Hematopoietic multipotent progenitor cell treated with erythropoietin and hydrocortisone succinate and interleukin-3 and kit ligand, for 15 days (in vitro differentiated cells): ENCODE data around the gene RNF32.
A peak's percentile ranks its signal among the peaks of the same experiment; 100 is the strongest.
"Not testable (repeated sequence)": the region's sequence is repeated elsewhere in the genome, so short reads cannot be mapped to it uniquely, and the experiment has no call there.

Source experiments
- DNase-seq: peaks from one replicate; pipeline ENCODE4 v3.0.0-alpha.2; 2015; ENCODE audit warnings: low spot score

The RNF32 gene

DNA sequence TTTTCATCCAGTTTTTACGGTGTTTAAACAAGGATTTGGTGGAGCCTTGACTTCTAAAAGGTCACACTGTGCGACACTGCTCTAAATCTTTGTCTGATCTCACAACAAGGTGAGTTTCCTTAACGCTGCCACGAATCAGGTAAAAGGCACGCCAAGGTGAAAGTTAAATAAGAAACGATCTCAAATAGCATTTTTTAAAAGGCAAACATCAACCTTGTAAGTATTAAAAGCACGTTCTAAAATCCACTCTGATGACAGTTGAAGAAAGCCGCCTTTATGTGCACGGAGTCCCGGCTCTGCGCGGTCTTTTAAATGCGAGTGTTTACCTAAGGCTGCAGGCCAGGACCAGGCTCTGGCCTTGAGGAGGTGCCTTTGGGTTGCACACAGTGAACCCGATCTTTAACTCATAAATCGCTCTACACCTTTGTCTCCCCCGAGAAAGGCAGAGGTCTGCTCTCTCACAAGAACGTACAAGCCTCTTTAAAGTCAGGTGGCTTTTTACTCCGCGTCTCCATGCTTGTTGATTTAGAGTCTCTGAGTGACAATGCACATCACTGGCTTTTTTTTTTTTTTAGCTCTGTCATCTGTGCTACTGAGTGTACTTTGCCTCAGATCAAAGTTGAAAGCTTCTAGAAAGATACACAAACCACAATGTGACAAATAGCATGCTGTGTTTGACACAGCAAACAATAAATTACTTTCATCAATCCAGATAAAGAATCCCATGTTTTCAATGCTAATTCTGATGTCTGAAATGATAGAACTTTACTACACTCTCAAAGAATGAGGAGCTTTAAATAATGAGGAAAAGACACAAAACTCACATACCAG is 25.9 kb upstream of the RNF32 start:
- DNase-seq, result no peak

DNA sequence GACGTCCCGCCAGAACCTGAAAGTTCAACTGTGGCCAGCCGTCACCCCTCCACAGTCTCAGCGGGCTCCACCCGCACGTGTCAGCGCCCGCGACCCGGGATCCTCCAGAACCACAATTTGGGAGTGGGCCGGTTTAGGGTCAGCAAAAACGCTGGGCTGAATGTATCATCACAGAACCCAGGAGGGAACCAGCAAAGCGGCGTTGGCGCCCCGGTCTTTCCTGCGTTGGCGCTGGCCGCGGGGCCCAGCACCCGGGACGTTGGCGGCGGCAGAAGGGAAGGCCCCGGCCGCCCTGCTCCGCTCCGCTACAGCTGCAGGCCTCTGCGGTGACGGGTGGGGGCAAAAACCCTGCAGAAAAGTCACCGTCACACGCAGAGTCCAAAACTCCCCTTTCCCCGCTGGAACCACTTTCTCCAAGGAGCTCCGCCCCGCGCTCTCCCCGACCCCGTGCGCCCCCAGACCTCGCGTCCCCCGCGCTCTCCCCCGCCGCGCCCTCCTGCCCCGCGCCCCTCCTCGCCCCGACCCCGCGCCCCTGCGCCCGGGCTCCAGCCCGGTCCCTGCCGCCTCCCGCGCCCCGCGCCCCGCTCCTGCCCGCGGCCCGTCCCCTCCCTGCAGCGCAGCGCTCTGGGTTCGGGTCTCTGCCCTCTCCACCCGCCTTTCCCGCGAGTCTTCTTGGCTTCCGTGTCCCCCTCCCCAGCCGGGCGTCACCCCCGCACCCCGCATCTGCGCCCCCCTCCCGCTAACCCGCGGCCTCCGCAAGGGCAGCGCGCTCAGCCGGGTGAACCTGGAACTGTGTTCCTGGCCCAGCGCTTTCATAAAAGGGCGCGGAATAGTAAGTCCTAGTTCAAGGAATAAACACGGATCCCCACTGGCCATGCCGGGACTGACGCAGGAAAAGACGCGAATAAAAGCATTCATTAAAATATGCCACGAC is 24.0 kb upstream of the RNF32 start:
- no peak for DNase-seq

DNA sequence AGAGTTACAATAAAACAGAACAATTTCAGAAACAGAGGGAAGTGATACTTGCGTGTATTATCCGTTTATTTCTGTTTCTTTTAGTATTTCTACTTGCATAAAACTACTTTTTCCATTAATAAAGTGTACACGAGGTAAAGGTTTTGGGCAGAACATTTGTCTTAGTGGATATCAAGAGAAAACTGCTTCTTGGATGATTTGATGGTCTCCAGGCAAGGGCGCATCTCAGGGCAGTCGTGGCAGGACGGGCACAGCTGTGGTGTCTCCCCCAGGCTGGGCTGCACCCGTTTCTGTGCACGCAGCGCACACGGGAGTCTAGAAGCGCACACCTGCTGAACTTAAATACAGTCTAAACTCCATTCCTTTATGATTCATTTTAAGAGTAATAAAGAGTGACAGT is 23.4 kb upstream of the RNF32 start:
- no peak for DNase-seq

DNA sequence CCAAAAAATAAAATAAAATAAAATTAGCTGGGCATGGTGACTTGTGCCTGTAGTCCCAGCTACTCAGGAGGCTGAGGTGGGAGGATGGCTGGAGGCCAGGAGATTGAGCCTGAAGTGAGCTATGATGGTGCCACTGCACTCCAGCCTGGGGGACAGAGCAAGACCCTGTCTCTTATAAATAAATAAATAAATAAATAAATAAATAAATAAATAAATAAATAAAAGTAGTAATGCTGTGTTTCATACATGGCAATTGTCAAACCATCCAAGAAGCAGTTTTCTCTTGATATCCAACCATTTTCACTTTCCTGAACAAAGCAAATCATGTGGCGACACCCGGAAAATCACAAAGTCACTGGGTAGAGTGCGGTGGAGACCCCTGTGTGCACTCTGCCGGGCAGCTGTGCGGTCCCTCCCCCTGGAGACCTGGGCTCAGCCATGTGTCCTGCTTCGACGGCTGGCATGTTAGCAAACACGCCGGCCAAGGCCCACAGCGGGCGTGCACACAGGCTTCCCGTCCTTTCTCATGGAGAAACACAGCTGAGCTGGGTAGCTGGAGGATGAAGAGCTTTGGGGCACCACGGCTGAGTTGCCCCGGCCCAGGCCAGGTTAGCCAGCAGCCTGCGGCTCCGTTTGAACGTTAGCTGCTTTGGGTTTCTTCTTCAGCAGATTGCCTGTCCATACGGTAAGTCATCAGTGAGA is 22.3 kb upstream of the RNF32 start:
- DNase-seq, result no peak

DNA sequence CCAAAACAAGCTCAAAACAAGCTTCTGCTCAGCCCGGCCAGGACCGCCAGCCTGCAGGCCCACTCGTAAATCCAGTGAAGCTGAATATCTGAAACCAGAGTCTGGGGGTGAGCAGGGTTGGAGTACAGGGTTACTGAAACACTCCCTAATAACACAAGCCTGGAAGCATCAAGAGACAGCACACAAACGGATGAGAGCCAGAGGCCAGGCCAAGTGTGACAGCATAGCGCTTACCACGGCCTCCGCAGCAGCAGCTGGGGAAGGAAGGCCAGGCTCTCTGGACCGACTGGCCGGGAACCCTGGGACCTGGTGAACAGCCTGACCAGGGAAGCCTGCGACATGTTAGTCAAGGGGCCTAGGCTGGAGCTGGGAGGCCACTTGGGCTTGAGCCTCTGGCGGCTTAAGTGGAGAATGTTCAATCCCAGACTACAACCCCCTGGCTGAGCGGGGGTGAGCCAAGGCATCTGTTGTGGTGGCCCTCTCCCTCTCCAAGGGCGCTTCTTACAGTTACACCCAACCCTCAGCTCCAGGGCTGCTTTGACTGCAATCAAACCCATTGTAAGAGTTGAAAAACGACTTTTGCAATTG is 21.7 kb upstream of the RNF32 start:
- no peak for DNase-seq

DNA sequence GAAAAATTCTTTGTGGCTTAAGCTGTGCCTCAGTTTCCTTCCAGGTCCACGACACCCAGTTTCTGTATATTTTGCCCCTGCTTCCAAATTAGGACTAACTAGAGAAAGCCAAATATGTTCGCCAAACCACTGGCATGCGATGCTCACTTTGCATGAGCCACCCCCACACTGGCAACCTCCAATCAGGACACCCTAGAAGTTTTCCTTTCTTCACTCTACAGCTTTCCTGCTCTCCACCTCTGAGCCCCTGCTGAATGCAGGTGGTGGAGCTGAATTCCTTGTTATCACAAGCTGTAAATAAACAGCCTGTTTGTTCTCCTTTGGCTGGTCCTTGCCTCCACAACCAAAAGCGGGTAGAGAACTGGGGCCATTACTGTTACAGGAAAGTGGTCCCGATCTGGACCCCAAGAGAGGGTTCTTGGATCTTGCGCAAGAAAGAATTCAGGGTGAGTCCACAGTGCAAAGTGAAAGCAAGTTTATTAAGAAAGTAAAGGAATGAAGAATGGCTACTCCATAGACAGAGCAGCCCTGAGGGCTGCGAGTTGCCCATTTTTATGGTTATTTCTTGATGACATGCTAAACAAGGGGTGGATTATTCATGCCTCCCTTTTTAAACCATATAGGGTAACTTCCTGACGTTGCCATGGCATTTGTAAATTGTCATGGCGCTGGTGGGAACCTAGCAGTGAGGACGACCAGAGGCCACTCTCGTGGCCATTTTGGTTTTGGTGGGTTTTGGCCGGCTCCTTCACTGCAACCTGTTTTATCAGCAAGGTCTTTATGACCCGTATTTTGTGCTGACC is 20.9 kb upstream of the RNF32 start:
- DNase-seq, result not testable (repeated sequence)

DNA sequence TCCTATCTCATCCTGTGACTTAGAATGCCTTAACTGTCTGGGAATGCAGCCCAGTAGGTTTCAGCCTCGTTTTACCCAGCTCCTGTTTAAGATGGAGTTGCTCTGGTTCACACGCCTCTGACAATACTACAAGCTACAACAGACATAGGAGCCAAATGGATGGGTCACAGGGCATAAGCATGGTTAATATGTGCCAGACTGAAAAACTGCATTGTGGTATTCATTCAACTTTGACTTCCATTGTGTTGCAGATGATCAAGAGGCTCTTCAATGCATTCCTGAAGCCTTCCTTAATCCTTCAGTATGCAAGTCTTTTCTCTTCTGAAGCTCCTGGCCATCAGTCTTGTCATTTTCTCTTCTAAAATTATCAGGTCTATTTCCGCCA is 20.3 kb upstream of the RNF32 start:
- no peak for DNase-seq

DNA sequence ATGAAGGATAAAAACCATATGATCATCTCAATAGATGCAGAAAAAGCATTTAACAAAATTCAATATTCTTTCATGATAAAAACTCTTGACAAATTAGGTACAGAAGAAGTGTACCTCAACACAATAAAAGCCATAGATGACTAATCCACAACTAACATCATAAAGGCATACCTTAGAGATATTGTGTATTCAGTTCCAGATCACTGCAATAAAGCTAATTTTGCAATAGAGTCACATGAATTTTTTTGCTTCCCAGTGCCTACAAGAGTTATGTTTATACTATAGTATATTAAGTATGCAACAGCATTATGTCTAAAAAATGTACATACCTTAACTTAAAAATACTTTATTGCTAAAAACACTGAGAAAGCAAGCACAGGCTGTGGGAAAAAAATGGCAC is 18.9 kb upstream of the RNF32 start:
- no peak for DNase-seq

DNA sequence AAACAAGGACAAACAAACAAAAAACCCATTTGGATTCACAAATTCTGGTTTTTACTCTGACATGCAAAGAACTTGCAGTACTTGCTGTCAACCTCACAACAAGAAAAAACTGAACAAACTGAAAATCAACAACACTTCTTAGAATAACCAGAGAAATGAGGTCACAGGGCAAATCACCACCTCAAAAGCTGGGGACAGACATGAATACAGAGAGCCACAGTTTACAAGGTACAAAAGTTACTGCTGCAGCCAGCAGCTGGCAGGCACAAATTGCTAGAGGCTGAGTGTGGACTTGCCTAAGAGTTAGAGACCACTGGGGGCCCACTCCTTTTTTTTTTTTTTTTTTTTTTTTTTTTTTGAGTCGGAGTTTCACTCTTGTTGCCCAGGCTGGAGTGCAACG is 15.0 kb upstream of the RNF32 start:
- DNase-seq, result no peak

DNA sequence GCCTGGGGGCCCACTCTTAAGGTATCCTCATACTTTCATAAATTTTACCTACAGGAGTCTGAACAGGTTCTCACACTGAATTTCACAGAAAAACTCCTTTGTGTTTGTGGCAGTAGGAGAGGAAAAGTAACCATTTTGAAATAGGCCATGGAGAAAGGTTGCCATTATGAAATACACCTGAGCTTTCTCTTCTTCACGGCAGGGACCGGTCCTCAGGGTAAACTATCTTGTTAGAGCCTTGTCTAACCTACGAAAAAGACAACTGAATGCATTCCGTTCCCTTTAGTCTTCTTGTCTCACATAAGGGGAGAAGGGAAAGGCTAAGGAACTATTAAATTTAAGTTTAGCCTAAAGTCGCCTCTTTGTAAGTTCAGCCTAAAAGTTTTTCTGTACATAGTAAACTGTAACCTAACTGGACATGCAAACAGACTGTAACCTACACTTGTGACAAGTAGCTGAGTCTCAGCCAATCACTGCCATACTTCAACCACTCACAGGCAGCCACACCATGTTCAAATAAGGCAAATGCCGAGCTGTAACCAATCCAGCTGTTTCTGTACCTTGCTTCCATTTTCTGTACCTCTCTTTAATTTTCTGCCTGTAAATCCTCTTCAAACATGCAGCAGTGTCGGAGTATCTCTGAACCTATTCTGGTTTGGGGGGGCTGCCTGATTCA is 14.2 kb upstream of the RNF32 start:
- DNase-seq, result no peak

DNA sequence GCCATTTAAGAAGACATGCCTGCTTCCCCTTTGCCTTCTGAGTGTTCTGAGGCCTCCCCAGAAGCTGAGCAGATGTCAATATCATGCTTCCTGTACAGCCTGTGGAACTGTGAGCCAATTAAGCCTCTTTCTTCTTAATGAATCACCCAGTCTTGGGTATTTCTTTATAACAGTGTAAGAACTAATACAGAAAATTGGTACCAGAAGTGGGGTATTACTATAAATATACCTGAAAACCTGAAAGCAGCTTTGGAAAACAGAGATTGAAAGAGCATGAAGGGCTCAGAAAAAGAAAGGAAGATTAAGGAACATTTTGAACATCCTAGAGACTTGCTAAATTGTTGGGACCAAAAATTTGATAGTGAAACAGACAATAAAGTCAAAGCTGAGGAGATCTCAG is 12.0 kb upstream of the RNF32 start:
- no peak for DNase-seq

DNA sequence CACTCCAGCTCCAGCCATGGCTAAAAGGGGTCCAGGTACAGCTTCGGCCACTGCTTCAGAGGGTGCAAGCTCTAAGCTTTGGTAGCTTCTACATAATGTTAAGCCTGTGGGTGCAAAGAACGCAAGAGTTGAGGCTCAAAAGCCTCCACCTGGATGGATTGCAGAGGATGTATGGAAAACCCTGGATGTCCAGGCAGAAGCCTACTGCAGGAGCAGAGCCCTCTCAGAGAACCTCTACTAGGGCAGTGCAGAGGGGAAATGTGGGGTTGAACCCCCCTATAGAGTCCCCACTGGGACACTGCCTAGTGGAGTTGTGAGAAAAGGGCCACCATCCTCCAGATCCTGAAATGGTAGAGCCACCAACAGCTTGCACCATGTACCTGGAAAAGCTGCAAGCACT is 10.7 kb upstream of the RNF32 start:
- DNase-seq, result no peak

DNA sequence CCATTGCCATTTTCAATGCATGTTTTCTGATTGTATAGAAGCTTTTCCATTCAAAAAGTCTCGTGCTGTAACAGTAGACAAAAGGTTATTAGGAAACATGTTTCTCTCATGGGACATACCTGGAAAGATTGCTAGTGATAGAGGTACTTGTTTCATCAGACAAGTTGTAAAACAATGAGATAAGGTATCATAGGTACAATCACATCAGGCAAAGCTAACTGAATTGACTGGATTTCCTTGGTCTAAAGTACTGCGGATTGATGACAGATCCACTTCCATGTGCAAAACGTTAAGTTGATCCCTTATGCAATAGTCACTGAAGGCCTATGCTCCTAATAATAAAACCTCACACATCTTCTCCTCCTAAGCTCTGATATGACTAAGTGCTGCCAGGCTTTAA is 6.5 kb upstream of the RNF32 start:
- no peak for DNase-seq

DNA sequence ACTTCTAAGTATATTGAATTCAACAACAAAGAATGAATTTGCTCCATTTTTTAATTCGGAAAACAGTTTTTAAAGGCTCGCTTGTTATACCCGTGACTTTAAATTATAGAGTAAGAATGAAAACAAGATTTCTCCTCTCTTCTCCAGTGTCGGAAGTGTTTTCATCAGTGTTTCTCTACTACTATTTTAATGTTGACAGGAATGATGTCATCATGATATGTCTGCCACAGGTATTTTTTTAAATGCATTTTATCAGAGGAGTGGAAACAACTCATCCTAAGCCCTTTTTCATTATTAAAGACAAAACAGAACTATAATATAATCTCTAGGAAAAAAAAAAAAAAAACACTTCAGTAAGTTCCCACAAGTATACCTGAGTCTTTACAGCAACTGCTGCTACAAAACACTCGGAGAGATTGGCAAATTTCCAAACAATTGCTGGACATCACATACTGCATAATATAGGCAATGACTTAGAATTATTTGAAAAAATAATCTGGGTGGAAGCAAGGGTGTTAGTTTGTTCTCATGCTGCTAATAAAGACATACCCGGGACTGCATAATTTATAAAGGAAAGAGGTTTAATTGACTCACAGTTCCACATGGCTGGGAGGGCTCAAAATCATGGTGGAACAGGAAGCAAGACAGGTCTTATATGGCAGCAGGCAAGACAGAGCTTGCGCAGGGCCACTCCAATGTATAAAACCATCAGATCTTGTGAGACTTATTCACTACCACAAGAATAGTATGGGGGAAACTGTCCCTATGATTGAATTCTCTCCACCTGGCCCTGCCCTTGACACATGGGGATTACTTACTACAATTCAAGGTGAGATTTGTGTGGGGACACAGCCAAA is 4.8 kb upstream of the RNF32 start:
- no peak for DNase-seq

DNA sequence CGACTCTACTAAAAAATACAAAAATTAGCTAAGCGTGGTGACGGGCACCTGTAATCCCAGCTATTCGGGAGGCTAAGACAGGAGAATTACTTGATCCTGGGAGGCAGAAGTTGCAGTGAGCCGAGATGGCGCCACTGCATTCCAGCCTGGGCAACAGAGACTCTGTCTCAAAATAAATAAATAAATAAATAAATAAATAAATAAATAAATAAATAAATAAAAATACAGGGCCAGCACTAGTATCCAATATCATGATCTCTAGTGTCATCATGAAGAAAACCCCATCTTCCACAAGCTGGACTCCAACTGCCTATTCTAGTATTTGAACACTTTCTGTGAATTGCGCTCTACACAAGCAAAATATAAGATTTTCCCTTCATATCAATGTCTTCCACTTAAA is 3.5 kb upstream of the RNF32 start:
- not testable (repeated sequence) for DNase-seq

DNA sequence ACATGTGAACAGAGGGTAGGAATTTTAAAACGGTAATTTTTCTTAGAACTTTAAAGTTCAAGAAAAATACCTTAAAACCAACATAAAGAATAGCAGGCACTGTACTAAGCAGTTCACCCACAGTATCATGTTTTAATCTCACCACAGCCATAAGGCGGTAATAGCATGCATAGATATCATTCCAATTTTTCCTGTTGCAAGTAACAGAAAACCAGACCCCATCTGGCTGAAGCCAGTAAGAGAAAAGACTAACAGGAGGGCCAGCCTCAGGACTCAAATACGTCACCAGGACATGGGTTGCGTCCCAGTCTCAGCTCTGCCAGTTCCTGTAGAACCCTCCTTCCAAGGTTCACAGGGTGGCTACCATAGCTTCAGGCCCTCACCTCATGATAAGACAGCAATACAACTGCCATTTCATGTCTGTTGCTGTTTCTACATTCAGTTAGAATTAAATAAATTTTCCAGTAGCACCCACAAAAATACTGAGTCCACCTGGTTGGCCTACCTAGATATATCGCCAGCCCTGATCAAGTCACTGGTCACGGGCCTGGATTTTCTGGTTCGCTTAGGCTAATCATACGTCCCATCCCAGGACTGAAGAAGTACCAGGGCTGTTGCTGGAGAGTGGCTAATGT is 2.0 kb upstream of the RNF32 start:
- no peak for DNase-seq

DNA sequence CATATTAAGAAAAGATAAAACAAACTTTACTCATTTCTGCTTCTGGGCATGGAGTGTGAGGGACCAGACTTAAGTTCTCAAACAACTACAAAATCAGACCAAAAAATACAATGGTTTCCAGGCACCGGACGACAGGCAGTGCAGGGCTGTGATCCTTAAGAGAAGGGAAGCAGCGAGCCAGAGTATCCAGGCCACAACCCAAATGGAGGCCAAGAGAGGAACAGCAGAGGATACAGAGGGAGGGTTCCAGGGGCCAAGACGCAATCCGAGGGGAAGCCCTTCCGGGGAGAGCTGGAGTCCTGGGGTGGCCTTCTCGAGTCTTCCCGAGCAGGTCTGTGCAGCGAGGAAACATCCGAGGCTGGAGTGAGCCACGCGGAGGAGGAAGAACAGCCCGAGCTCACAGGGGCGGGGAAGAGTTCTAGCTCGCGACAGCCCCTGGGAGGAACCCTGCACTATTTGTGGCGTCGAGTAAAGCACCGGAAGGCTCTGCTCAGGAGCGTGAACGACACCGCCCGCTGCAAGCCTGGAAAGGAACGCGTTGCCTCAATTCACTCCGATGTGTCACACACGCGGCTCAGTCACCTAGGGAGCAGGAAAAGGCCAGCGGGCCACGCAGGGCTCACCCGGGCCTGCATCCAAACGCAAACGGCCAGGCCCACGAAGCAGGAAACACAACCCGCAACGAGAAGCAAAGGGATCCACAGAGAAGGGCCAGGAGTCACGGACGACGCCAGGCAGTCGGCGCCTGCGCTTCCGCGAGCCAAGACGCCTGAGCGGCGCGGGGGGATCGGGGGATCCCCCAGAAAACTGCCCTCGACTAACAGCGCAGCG is 933 bp upstream of the RNF32 start:
- DNase-seq, result no peak

DNA sequence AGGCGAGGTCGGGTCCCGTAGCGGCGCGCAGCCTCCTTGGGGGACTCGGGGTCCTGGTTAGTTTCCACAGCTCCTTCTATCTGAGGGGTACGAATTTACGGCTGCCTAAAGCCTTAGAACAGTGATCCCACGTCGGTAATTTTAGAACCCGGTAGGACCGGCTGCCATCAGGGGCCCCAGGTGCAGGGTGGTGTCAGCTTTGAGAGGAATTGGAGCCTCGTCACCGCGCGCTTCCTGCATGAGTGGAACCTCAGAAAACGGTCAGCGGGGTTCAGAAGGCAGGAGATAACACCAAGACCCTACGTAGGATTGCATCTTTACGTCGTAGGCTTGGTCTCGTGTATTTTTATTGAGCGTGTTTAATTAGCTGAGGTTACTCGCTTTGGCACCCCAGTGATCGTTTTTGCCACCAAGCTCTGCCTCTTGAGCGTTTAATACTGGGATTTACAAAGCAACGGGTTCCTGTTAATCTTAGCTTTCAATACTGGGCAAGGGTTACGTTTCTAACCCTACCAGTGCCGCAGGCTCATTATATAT is 443 bp downstream of the RNF32 start:
- peak; percentile 54 for DNase-seq
